Hepatocyte (in vitro differentiated cells): ENCODE data around the gene ZNF480.

ENCODE experiments used
- EZH2 ChIP-seq: fragments of 200-600 bp; sonication (generic); IDR thresholded peaks from 2 replicates; pipeline ENCODE4 v1.6.1; 2016; ENCODE audit warnings: antibody characterized with exemption, mild to moderate bottlenecking, borderline replicate concordance
- EZH2phosphoT487 ChIP-seq: fragments of 200-600 bp; sonication (generic); IDR thresholded peaks from one replicate; pipeline ENCODE4 v1.6.1; 2018; ENCODE audit warnings: antibody characterized with exemption, mild to moderate bottlenecking, low read depth, moderate library complexity; ENCODE audit not compliant: unreplicated experiment, severe bottlenecking
- TF ChIP-seq, protein P1 (sequence below): fragments of 200-600 bp; sonication (generic); IDR thresholded peaks from 2 replicates; pipeline ENCODE4 v1.5.1; 2016; ENCODE audit warnings: antibody characterized with exemption, mild to moderate bottlenecking; ENCODE audit not compliant: poor library complexity

- TF ChIP-seq, protein P1, sequence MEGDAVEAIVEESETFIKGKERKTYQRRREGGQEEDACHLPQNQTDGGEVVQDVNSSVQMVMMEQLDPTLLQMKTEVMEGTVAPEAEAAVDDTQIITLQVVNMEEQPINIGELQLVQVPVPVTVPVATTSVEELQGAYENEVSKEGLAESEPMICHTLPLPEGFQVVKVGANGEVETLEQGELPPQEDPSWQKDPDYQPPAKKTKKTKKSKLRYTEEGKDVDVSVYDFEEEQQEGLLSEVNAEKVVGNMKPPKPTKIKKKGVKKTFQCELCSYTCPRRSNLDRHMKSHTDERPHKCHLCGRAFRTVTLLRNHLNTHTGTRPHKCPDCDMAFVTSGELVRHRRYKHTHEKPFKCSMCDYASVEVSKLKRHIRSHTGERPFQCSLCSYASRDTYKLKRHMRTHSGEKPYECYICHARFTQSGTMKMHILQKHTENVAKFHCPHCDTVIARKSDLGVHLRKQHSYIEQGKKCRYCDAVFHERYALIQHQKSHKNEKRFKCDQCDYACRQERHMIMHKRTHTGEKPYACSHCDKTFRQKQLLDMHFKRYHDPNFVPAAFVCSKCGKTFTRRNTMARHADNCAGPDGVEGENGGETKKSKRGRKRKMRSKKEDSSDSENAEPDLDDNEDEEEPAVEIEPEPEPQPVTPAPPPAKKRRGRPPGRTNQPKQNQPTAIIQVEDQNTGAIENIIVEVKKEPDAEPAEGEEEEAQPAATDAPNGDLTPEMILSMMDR, result no peak
- TF ChIP-seq EZH2phosphoT487 (no peak), EZH2 (no peak)
Observed at GRCh38 chr19:52286256-52286655, 10.7 kb upstream of the ZNF480 start.
